Activated effector memory CD4-positive, alpha-beta T cell treated with Interleukin-2 at 50 U/mL for 16 hours (primary cell): ENCODE measurements around the gene FOXA3.
A peak's percentile ranks its signal among the peaks of the same experiment; 100 is the strongest.
"Not testable (repeated sequence)": the region's sequence is repeated elsewhere in the genome, so short reads cannot be mapped to it uniquely, and the experiment has no call there.

Experiments used
- DNase-seq: peaks from one replicate; pipeline ENCODE4 v3.0.0-alpha.2; 2020

Gene FOXA3

GRCh38 chr19:45828945-45829344 lies 35.2 kb upstream of the FOXA3 start:
- no peak for DNase-seq

- DNase-seq: no peak
These were observed 29.2 kb upstream of the FOXA3 start for GRCh38 chr19:45834970-45835369.

- DNase-seq: no peak
These were observed 21.9 kb upstream of the FOXA3 start for GRCh38 chr19:45842198-45842597.

GRCh38 chr19:45847663-45848062 lies 16.5 kb upstream of the FOXA3 start:
- no peak for DNase-seq

GRCh38 chr19:45848922-45849321 lies 15.2 kb upstream of the FOXA3 start:
- DNase-seq: no peak

GRCh38 chr19:45852145-45852750 lies 11.9 kb upstream of the FOXA3 start:
- DNase-seq: no peak

- no peak for DNase-seq
These were observed 11.1 kb upstream of the FOXA3 start for GRCh38 chr19:45852983-45853382.

GRCh38 chr19:45854167-45854778 lies 9.9 kb upstream of the FOXA3 start:
- DNase-seq: no peak

GRCh38 chr19:45860359-45861259 lies 3.5 kb upstream of the FOXA3 start:
- no peak for DNase-seq

GRCh38 chr19:45862271-45862563 lies 1.9 kb upstream of the FOXA3 start:
- DNase-seq: no peak

GRCh38 chr19:45862564-45863334 lies 1.4 kb upstream of the FOXA3 start, which contains the start of gene SYMPK:
TSS of gene SYMPK (minus strand) at chr19:45863147. CDS start at chr19:45854495, 8,652 bp downstream.
- DNase-seq: peak; percentile 97

- no peak for DNase-seq
These were observed 739 bp upstream of the FOXA3 start for GRCh38 chr19:45863335-45863839.

GRCh38 chr19:45864629-45865082 lies 530 bp downstream of the FOXA3 start:
- DNase-seq: no peak

GRCh38 chr19:45865269-45865948 lies 1.3 kb downstream of the FOXA3 start:
- DNase-seq: no peak

GRCh38 chr19:45866400-45867176 lies 2.5 kb downstream of the FOXA3 start:
- no peak for DNase-seq

GRCh38 chr19:45867241-45867640 lies 3.1 kb downstream of the FOXA3 start:
- not testable (repeated sequence) for DNase-seq

GRCh38 chr19:45870798-45871197 lies 6.7 kb downstream of the FOXA3 start:
- no peak for DNase-seq

GRCh38 chr19:45872095-45872919 lies 8.2 kb downstream of the FOXA3 start:
- DNase-seq: no peak

GRCh38 chr19:45873219-45873772 lies 9.2 kb downstream of the FOXA3 start:
- DNase-seq: no peak

GRCh38 chr19:45874620-45874966 lies 10.5 kb downstream of the FOXA3 start:
- DNase-seq: no peak

- DNase-seq: no peak
These were observed 12.0 kb downstream of the FOXA3 start for GRCh38 chr19:45876161-45876410.
